RWPE1 (cell line): ENCODE measurements around the gene VEPH1.

Experiments
- CTCF ChIA-PET: fragments of 350-600 bp; sonication (Branson Sonifier 250); formaldehyde crosslinking; extraction: SDS; loops from one replicate; lab custom pipeline; 2021; lab: Yijun Ruan, JAX
- POLR2A ChIA-PET: fragments of 400-600 bp; formaldehyde crosslinking; extraction: SDS; loops from one replicate; lab custom pipeline; 2020; ENCODE audit warnings: antibody characterized with exemption; ENCODE audit not compliant: low non-redundant PET; lab: Yijun Ruan, JAX
- DNase-seq: peaks from one replicate; pipeline ENCODE4 v3.0.0; 2012; ENCODE audit warnings: low spot score
- H3K27ac ChIP-seq: fragments of 450-650 bp; 2 replicates; pipeline ENCODE4 v1.5.1; 2017
- CTCF ChIP-seq: fragments of 450-650 bp; conservative IDR thresholded peaks from 2 replicates; pipeline ENCODE4 v1.5.1; 2017; ENCODE audit warnings: low read depth, mild to moderate bottlenecking

The VEPH1 gene

GRCh38 chr3:157463816-157464215, 39.4 kb downstream of the VEPH1 start:
- H3K27ac ChIP-seq: no peak overlapping the region
- no peak for DNase-seq
- CTCF ChIA-PET: no interaction called here
- TF ChIP-seq CTCF: no peak
- POLR2A ChIA-PET: no interaction called here

- CTCF ChIA-PET: no interaction called here
These were observed 43.0 kb downstream of the VEPH1 start for GRCh38 chr3:157460253-157460652.

GRCh38 chr3:157459706-157460105, 43.5 kb downstream of the VEPH1 start:
- H3K27ac ChIP-seq: no peak overlapping the region
- CTCF ChIA-PET: no interaction called here
- no peak for TF ChIP-seq CTCF
- DNase-seq: no peak
- POLR2A ChIA-PET: no interaction called here

More at GRCh38 chr3:157460253-157460652, 43.0 kb downstream of the VEPH1 start:
- H3K27ac ChIP-seq: no peak overlapping the region
- no peak for TF ChIP-seq CTCF
- POLR2A ChIA-PET: no interaction called here
- DNase-seq: no peak

- no peak overlapping the region for H3K27ac ChIP-seq
- TF ChIP-seq CTCF: no peak
- ChIA-PET POLR2A (no interaction called here), CTCF (no interaction called here)
- no peak for DNase-seq
These were observed 49.4 kb downstream of the VEPH1 start for GRCh38 chr3:157453824-157454223.

GRCh38 chr3:157452097-157452496, 51.1 kb downstream of the VEPH1 start:
- DNase-seq: no peak
- TF ChIP-seq CTCF: no peak
- CTCF ChIA-PET: no interaction called here
- POLR2A ChIA-PET: no interaction called here
- no peak overlapping the region for H3K27ac ChIP-seq

GRCh38 chr3:157447026-157447694, 56.1 kb downstream of the VEPH1 start:
- peak; percentile 74 for TF ChIP-seq CTCF
- CTCF ChIA-PET: no interaction called here
- POLR2A ChIA-PET: no interaction called here
- H3K27ac ChIP-seq: no peak overlapping the region
- DNase-seq: peak; percentile 16
